ENCODE data around the gene NOC4L.
"Not testable (repeated sequence)": the region's sequence is repeated elsewhere in the genome, so short reads cannot be mapped to it uniquely, and the experiment has no call there.

NOC4L gene

DNA sequence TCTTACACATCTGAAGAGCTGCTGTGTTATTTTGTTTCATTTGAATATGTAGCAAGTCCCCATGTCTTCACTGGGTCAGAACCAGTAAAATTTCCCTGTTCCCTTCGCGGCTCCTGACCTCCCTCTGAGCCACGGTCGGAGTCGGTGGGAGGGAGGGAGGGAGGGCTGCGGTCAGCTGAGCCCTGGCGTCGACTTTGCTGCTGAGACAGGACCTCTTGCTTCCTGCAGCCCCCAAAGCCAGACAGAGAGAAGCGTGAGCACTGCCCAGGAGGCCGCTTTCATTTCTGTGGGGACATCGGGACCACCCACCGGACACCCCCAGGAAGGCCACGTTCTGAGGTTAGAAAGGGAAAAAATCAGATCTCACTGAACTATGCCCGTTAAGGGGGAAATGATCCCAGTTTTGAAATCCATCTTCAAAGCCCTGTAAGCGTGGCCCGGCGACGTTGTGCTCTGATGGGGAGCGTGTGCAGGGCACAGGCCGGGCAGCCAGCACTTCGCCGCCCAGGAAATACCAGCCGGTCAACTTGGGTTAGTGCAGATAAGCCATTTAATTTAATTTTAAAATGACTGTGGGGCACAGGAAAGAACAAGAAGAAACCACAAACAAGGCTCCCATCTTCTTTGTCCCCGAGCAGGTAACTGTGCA, 42.1 kb downstream of the NOC4L start:
- DNase-seq: no peak

DNA sequence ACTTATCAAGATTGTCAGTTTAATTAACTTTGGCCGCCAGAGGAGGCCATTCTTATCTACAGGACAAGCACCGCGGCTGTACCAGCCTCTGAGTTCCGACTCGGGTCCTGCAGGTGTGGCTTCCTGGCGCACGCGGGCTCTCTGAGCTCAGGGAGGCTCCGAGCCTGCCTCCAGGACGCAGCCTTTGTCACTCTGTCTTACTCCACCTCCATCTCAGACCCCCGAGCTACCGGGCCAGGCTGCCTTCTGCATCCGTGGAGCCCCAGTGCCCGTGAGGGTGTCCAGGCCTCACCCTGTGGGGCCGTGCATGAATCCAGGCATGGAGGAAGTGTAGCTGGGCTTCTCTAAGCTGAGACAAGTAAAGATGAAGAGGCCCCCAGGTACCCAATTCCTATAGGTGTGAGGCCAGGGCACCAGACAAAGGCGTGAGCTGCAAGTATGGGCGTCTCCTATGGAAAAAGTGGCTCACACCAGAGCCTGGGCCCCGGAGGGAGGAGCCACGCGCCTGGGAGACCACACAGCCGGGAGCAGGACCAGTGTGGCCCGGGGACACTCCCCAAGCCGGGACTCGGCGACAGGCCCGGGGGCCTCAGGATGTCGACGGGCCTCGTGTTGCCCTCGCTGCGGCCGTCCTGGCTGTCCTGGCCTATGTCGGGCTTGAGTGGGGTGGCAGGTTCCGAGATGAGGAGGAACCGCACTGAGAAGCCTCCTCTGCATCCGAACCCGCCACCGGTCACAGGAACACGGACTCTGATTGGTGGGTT, 42.8 kb downstream of the NOC4L start:
- DNase-seq: no peak

DNA sequence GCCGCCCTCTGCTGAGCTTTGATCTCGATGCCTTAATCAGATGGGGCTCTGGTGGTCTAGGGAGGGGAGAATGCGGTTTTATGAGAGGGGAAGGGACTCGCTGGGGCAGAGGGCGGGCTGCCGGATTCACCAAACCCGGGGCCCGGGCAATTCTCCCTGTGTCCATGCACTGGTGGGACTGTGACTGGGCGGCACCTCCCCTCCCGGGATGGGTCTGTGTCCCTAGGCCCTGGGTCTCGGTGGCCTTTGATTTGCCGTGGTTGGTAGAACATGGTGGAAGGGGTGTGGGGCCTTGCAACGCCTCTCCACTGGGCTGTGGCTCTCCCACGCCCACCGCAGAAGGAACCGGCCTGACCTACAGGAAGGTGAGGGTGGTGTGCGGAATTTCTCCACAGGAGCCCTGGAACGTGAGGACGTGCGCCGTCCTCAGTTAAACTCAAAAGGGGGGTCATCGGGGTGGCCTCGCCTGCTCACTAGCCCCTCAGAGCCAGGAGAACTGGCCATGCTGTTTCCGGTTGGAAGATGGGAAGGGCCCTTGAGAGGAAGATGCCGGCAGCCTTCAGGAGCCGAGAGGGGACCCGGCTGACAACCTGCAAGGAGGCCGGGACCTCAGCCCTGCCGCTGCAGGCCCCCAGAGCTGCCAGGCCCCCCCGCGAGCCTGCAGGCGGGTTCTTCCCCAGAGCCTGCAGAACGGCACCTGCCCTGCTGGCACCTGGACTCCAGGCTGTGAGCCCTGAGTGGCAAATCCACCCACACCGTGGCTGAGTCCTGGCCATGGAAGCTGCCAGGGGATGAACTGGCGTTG, 43.6 kb downstream of the NOC4L start:
- no peak for DNase-seq

DNA sequence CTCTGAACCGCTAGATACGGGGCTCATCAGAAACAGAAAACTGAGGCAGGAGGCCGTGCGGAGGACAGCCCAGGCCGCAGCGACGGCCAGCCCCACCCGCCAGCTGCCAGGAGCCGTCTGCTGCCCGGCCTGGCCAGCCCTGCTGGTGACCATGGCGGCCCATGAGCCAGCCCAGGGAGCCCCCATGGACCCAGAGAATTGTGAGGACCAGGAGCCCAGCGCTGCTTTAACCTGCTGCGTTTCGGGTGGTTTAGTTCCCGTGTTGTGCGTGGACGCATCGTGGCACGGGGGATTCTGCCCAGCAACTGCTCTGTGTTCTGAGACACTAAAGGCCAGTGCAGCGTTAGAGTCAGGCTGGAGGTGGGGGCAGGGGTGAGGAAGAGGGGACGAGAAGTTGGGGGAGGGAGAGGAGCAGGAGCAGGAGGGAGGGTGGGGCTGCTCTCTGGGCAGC, 44.2 kb downstream of the NOC4L start:
- no peak for DNase-seq

DNA sequence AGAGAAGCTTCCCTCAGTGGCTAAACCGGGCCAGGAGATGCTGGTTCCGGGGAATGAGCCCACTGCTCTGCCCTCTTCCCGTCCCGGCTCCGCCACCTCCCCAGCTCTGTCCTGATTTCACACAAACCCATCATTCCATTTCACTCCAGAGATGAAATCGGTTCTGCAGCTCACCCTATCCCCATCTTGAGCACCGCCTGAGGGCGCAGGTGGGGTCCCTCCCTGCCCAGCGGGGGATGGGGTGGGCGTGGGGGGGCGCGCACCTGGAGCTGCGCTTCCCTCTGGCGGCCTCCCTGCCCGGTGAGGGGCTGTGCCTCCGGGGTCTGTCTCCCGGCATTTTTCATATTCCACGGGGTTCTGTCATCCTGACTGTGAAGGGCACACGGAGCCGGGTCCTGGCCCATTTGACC, 44.7 kb downstream of the NOC4L start:
- DNase-seq: no peak

DNA sequence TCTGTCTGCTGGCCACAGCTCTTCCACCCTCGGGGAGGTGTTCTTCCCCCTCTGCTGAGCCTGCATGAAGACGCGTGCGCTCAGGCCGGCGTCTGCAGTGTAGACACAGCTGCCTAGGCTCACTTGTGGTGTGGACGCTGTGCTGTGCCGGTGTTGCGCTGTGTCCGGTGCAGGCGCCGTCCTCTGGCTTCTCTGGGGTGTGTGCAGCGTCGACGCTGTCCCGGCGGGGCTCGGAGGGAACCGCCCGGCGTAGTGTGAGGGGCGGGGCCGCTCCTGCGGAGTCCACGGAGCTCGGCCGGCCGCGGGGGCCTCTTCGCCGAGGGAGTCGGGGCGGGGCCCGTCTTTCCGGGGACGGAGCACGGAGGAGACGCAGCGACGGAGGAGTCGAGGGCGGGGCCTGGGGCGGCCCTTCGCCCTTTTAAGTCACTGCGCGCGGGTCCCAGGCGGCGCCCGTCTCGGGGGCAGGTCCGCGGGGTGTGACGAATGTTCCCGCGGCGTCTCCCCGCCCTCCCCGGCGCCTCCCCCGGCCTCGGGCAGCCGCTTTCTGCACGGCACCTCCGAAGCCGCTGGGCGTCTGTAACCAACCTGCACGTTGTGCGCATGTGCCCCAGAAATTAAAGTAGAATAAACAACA, 45.2 kb downstream of the NOC4L start:
- peak; percentile 88 for DNase-seq

DNA sequence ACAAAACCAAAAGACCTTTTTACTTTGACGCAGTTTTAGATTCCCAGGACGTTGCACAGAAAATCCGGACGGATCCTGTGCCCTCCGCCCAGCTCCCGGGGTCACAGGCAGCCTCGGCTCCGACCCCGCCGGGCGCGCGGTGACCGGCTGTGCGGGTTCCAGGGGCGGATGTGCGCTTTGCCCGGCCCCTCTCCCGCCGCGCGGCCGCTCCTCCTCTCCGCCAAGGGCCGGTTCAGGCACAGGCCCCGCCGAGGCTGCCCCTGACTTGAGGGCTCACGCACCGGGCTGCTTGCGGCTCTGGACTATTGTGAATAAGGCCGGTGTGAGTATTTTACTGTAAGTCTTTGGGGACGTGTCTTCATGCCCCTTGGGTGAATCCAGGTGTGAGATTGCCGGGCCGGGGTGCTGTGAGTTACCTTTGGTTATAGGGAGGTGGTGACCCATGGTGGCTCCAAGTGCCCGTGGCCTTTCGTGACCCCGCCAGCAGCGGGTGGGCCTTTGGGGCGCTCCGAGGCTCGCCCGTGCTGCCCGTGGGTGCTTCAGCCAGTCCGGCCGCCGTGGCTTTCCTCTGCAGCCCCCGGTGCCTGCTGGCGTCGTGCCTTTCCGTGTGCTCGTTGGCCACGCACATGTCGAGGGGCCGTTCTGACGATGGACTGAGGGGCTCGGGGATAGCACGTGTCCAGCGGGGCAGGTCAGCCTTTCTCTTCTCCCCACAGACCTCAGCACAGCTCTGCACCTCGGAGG, 45.9 kb downstream of the NOC4L start:
- DNase-seq: no peak

DNA sequence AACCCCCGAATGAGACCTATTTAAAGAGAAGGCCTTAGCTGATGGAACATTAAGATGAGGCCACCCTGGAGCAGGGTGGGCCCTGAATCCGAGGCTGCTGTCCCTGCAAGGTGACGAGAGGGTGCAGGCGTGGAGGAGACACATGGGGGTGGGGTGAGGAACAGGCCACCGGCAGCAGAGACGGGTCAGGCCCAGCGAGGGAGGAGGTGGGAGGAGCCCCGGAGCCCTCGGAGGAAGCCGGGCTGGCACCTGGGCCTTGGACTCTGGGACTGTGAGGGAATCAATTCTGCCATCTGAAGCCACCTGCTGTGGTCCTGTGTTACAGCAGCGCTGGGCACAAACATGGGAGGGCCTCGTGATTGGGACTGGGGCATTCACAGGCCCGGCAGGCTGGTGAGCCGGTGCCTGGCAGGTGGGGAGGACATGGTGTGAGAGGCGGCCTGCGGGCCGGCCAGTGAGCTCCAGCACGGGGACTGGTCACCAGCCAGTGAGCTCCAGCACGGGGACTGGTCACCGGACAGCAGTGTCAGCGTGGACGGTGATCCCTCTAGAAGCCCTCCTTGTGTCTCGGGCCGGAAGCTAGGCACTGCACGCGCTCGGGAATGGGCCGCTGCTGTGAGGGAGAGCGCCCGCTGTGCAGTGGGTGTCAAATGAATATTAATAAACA, 46.7 kb downstream of the NOC4L start:
- DNase-seq: no peak

DNA sequence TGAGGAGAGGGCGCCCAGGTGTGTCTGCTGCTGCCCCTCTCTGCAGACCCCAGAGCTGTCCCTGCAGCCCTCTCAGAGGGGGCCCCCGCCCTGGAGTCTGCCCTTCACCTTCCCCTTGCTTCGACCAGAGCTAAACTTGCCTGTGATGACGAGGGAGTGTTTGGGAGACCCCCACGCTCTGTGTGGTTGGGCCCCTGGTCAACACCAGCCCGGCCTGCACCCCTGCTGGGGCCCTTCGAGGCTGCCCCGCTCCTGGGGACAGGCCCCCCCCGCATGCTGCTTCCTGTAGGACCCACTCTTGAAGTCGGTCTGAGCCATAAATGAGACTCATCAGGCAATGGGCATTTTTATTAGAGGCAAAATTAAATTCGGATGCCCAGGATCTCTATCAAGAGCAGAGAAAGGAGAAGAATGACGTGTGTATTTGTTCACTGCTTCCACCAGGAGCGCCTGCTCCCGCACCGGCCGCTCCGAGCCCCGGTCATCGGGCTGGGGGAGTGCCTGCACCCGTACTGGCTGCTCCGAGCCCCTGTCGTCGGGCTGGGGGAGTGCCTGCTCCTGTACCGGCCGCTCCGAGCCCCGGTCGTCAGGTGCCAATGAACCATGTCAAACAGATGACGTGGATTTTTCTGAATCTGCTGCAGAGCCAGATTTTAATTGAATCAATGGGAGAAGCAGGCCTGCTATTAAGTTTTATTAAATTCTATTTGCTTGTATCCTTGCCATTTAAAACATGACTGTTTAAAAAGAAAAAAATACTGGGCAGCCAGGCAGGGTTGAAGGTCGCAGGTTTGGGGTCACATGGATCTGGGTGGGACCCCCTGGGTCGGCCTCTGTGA, 47.7 kb downstream of the NOC4L start:
- no peak for DNase-seq

DNA sequence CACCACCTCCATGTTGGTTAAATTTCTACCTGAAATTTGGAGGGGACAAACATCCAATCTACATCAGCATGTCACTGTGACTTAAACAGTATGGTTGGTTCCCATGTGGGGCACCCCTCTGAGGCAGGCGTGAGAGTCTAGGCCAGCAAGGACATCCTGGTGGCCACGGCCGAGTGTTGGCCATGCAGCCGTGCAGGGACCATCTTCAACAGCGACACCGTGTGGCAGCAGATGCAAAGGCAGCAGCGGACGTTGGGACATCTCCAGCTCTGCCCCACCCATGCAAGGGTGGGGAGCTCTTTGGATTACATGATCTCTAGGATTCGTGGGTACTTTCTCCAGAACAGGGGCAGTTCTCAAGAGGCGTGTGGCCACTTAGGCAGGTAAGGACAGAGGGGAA, 49.8 kb downstream of the NOC4L start:
- peak; percentile 22 for DNase-seq

DNA sequence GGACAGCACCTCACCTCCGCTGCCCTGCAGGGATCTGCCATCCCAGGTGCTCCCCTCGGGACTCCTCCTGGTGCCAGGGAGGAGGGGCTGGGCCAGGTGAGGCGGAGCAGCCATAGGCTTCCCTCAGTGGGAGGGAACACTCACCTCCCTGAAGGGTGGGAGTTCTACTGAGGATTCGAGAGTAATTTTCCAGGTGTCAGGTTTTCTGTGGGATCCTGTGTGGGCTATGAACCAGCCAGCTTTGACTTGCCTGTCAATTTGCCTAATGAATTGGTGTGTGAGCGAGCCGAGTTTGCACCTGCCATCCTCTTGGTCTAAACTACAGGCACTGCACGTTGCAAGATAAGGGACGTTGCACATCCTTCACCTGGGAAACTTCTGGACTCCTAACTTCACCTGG, 50.3 kb downstream of the NOC4L start:
- no peak for DNase-seq

DNA sequence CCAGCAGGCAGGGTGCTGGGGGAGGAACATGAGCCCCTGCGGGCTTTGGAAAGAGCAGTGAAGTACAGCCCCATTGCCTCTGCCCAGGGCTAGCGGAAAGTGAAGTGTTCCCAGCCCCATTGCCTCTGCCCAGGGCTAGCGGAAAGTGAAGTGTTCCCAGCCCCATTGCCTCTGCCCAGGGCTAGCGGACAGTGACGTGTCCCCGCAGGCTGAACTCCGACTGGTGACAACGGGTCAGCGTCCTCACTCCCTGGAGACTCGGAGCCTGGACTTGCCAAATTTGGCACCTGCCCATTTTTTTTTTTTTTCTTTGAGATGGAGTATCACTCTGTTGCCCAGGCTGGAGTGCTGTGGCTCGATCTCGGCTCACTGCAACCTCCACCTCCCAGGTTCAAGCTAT, 51.0 kb downstream of the NOC4L start:
- not testable (repeated sequence) for DNase-seq

DNA sequence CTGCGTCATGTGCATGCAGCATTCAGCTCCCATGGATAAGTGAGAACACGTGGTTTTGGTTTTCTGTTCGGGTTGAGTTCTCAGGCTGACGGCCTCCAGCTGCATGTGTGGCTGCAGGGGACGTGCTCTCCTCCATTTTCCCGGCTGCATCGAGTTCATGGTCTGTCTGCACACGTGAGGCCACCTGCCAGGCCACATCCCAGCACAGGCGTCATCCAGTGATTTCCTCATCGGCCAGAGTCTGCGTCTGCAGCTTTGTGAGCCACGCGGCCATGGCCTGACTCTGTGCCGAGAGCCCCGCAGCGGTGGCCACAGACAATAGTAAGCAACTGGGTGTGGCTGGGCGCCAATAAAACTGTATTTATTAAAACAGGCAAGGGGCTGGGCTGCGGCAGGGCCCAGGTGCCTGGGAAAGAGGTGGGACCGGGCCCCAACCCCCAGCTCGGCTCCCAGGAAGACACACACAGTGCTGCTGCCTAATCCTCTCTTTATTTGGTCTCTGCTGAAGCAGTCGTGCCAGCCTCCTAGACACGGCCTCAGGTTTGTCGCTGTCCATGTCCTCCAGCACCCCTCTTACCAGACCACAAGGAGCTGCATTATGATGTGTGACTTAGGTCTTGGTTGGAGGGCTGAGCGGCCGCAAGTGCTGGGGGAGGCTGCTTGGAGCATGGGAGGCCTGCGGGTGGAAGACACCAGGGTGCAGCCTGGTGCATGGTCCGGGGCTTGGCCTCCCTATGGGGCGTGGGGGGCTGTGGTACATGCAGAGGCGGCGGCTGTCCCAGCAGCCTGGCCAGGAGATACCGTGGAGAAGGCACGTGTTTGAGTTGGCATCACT, 52.0 kb downstream of the NOC4L start:
- DNase-seq: no peak

DNA sequence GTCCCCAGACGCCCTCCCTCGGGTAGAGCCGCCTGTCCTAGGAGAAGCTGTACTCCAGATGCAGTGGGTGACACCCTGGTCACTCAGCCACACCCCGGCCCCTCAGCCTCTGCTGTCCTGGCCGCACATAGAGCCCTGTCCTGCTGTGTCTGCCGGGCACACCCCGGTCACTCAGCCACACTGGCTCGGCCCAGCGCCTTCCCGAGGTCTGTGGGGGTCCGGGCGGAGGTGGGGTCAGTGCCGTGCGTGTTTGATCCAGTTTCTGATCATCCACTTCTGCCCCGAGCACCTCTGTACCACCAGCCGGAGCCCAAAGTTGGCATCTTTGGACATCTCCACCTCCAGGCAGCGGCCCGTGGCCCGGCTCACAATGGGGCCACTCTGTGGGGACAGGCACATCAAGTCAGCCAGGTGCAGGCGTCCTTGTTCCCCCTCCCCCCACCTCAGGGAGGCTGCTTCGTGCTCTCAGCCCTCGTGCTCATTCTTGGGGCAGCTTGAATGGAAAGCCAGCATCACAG, 52.7 kb downstream of the NOC4L start:
- DNase-seq: no peak

DNA sequence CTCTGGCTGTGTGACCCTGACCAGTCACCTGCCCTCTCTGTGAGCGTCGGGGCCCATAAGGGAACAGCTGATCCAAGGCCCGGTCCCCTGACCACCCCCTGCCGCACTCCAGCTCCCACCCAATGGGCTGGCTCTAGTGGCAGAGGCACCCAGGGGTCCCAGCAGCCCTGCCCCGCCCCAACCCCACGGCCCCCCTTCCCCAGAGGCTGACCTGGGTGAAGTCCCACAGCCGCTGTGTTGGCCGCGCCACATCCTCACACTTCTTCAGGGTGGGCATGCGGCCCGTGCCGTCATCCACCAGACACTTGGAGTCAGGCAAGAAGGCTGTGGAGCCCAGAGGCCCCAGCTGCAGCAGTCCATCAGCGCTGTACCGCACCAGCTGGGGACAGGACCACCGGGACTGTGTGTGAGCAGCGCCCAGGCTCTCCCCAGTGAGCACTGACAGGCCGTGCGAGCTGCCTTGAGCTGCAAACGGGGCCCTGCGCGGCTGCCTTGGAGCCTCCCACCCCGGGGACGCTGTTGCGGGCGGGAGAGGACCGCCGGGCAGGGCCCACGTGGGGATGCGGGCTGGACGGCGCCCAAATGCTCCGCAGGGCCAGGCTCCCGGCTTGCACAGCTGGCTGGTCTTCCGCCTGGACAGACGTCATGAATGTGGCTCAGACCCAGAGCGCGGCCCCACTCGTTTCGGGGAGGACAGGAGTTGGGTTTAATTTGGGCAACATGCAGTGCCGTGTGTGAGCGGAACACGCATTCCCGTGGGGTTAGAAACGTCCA, 53.5 kb downstream of the NOC4L start:
- DNase-seq: no peak

DNA sequence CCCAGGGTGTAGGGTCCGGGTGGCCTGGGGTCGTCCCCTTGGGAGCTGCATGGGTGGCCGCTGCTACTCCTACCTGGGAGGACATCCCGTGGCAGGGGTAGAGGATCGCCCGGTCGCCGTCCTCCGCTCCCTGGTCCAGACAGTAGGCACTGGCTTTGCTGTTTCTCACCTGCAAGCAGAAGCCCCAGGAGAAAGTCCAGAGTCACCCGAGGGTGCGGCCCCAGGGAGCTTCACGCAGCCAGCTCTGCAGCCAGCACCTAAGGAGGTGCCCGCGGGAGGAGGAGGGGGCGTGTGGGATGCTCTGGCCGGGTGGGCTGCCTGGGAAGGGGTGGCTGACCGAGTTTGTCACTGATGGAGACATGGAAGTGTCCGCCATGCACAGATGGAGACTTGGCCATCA, 54.8 kb downstream of the NOC4L start:
- no peak for DNase-seq

DNA sequence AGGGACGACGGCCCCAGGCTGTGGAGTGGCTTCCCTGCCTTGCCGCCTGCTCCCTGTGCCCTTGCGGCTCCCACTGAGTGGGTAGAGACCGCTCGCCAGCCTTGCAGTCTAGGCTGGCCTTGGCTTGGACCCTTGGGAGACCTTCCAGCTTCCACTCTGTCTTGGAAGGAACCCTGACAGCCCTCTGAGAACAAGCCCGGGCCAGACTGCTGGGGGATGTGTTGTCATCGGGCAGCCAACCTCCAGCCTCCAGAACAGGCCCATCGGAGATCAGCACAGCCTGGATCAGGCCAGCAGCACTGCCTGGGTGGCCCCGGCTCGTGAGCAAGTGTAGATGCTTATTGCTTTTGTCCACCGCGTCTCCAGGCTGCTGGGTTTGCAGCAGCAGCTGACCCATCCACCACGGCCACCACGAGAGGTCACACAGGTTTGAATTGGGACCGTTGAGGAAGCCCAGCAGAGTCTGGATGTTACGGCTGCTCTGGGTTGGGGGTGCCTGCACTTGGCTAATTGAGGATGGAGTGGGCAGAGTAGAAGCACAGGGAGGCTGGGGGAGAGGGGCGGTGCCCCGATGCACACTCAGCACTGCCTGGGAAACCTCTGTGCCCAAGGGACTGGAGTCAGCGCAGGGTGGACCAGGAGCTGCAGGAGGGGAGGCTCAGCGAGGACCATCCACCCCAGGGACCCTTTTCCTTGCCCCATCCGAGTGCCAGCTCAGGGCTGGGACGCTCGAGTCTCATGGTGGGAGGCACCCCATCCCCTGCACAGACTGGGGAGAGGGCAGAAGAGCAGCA, 55.5 kb downstream of the NOC4L start:
- no peak for DNase-seq

DNA sequence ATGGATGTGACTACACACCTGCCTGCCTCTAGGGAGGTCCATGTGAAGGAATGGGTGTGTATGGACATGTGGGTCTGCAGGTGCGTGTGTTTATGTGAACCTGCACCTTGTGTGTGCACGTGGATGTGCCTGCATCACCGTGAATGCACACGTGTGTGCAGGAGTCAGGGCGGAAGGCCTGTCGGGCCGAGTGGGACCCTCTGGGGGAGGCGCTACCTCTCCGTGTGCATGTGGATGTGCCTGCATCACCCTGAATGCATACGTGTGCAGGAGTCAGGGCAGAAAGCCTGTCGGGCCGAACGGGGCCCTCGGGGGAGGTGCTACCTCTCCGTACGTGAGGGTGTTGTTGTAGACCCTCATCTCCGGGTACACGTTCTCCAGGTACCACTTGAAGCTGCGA, 56.5 kb downstream of the NOC4L start:
- DNase-seq: no peak

Measured in hematopoietic multipotent progenitor cell treated with erythropoietin and hydrocortisone succinate and interleukin-3 and kit ligand, for 8 days (in vitro differentiated cells).